Activated CD4-positive, alpha-beta T cell treated with anti-CD3 and anti-CD28 coated beads, Interleukin-2, amount 50 U/mL, for 4 hours (primary cell): ENCODE results near the gene DHX40.
A peak's percentile ranks its signal among the peaks of the same experiment; 100 is the strongest.
"Not testable (repeated sequence)": the region's sequence is repeated elsewhere in the genome, so short reads cannot be mapped to it uniquely, and the experiment has no call there.

Source experiments
- DNase-seq, 2 experiments: peaks; one replicate each; pipeline ENCODE4 v3.0.0-alpha.2; 2020

The DHX40 gene

GRCh38 chr17:59565171-59565958 is at the start of gene DHX40:
Gene DHX40 (plus strand): TSS chr17:59565610. CDS start chr17:59565672, 62 bp downstream.
- peak; percentile 95 to 96 for DNase-seq

- no peak for DNase-seq
Observed at GRCh38 chr17:59516451-59516850, 49.0 kb upstream of the DHX40 start.

- no peak for DNase-seq
Observed at GRCh38 chr17:59519132-59519531, 46.3 kb upstream of the DHX40 start.

- no peak for DNase-seq
Observed at GRCh38 chr17:59520251-59520650, 45.2 kb upstream of the DHX40 start.

GRCh38 chr17:59521465-59522126 is 43.8 kb upstream of the DHX40 start:
- DNase-seq = peak; percentile 46 to 51

GRCh38 chr17:59524930-59525329 is 40.5 kb upstream of the DHX40 start:
- DNase-seq = not testable (repeated sequence)

- no peak for DNase-seq
Observed at GRCh38 chr17:59525668-59526067, 39.7 kb upstream of the DHX40 start.

GRCh38 chr17:59526451-59526850 is 39.0 kb upstream of the DHX40 start:
- no peak for DNase-seq

GRCh38 chr17:59527325-59527917 is 38.0 kb upstream of the DHX40 start:
- DNase-seq = no peak

- DNase-seq = no peak
Observed at GRCh38 chr17:59527931-59528330, 37.5 kb upstream of the DHX40 start.

- no peak for DNase-seq
Observed at GRCh38 chr17:59530531-59530930, 34.9 kb upstream of the DHX40 start.

GRCh38 chr17:59533694-59534093 is 31.7 kb upstream of the DHX40 start:
- DNase-seq = no peak

- DNase-seq = no peak
Observed at GRCh38 chr17:59534583-59534982, 30.8 kb upstream of the DHX40 start.

GRCh38 chr17:59538195-59538909 is 27.1 kb upstream of the DHX40 start:
- no peak for DNase-seq

GRCh38 chr17:59542960-59543635 is 22.3 kb upstream of the DHX40 start:
- DNase-seq = no peak

- DNase-seq = no peak
Observed at GRCh38 chr17:59545942-59546341, 19.5 kb upstream of the DHX40 start.

- DNase-seq = no peak
Observed at GRCh38 chr17:59547131-59547915, 18.1 kb upstream of the DHX40 start.

- not testable (repeated sequence) for DNase-seq
Observed at GRCh38 chr17:59548985-59549384, 16.4 kb upstream of the DHX40 start.

- DNase-seq = no peak
Observed at GRCh38 chr17:59550703-59551102, 14.7 kb upstream of the DHX40 start.

GRCh38 chr17:59558039-59558438 is 7.4 kb upstream of the DHX40 start:
- no peak for DNase-seq

GRCh38 chr17:59558953-59559352 is 6.5 kb upstream of the DHX40 start:
- DNase-seq = no peak

GRCh38 chr17:59561042-59561441 is 4.4 kb upstream of the DHX40 start:
- DNase-seq = no peak
